HCEC 1CT (cell line): ENCODE measurements around the gene CHST3.
A peak's percentile ranks its signal among the peaks of the same experiment; 100 is the strongest.
"Not testable (repeated sequence)": the region's sequence is repeated elsewhere in the genome, so short reads cannot be mapped to it uniquely, and the experiment has no call there.

Experiments used
- DNase-seq: peaks from one replicate; pipeline ENCODE4 v3.0.0-alpha.2; 2017

Gene CHST3

DNA sequence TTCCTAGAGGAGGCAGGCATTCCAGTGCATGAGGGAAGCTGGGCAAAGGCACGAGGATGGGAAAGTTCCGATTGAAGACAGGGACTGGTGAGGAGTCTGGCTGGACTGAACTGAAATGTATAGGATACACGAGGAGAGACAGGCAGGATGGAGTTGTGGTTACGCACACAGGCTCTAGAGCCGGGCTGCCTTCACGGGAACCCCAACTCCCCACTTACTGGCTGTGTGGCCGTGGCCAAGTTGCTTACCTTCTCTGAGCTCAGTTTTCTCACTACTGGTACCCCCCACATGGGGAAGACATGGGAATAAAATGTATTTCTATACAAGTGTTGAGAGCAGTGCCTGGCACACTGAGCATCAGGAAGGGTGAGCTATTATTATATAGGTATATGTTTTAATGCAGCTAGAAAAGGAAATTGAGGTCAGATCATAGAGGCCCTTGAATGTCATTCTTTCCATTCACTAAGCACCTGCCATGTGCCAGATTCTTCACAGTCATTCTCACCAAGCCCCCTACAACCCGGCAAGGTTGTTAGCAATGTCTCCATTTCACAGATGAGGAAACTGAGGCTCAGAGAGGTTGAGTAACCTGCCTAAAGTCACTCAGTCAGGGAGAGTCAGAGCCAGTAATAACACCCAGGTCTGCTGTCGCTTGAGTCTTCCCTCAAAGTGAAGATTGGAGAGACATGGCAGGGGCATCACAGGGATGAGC lies 9.7 kb downstream of the CHST3 start:
- DNase-seq = no peak

DNA sequence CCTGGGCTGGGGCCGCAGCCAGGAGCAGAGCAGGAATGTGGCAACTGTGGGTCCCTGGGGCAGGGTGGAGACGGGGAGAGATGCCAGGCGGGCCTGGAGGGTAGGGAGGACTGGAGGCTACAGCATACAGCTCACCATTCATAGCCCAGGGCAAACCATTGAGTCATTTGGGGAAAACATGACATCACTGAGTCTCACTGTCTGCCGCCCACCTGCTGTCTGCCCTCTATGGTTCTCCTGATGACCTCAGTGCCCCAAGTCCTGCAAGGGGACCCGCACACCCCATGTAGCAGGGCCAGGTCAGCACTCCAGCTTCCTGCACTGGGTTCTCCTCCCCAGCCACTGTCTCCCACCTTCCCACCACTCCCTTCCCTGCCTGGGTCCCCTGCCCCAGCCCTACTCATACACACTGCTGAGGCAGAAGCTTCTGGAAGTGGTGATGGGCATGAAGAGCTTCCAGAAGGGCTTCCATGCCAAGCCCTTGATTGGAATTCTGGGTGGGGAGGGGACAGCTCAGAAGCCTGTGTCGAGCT lies 10.4 kb downstream of the CHST3 start:
- DNase-seq = peak; percentile 66

DNA sequence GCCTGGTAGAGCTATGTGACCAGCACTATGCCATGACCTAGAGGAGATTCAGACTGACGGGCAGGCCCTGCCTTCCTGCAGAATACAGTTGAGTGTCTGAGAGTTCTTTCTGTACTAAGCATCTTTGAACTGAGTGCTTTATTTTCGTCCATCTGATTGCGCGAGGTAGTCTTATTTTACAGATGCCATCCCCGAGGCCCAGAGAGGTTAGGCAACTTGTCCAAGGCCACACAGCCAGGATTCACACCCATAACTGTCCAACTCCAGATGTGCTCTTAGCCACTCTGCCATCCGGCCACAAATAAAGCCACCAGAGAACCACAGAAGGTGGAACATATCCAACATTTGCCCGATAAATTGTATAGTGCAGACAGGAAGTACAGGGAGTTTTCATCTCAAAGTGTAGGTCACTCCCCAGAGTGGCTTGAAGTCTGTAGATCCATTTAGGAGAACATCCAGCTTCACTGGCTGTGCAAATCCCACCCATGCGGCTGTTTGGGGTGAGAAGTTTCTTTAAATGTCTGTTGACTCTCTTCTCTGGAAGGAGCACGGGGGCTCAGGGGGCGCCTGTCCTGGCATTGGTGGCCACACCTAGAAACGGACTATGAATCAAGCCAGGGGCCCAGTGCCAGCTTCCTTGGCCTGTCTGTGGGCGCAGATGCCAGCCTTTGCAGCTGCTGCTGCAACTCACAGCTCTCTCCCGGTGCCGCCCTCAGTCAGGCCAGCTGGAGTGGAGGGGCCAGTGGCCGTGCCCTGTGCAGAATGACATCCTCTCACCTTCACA lies 11.1 kb downstream of the CHST3 start:
- DNase-seq = peak; percentile 14

DNA sequence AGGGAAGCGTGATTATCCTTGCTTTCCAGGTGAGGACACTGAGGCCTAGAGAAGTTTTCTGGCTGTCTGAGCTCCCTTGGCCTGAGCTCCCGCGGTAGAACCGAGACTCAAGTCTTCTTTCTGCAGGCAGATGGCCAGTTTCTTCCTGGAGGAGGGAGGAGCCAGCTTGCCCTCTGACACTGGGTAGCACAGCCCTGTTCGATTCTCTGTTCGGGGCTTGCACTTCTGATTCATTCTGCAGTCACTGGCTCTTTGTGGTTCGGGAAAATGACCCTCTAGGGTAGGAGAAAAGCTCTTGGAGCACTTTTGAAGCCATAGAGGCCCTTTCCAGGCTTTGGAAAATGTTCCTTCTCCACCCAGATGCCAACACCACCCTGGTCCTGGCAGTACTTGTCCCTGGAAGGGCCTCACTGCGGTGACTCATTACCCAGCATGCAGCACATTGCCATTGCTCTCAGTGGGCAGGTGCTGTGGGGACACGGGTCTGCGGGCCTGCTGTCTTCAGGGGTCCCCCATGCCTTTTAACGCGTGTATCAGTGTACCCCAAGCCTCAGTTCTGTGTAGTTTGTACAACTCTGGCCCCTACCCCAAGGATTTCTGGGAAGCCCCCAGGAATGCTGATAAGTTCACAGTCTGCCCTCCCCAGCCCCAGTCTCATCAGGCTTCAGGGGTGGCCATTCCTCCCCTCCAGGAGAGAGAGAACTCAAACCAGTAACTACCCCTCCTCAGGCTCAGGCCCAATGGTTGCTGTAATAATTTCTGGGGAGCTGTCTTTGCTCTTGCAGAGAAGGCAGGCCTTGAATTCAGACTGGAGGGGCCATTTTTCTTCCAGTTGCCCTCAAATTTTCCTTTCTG lies 11.9 kb downstream of the CHST3 start:
- peak; percentile 90 for DNase-seq

DNA sequence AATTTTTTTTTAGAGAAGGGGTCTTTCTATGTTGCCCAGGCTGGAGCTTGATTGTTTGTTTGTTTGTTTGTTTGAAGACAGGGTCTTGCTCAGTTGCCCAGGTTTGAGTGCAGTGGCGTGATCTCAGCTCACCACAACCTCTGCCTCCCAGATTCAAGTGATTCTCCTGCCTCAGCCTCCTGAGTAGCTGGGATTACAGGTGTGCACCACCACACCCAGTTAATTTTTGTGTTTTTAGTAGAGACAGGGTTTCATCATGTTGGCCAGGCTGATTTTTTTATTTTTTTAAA lies 13.4 kb downstream of the CHST3 start:
- not testable (repeated sequence) for DNase-seq

DNA sequence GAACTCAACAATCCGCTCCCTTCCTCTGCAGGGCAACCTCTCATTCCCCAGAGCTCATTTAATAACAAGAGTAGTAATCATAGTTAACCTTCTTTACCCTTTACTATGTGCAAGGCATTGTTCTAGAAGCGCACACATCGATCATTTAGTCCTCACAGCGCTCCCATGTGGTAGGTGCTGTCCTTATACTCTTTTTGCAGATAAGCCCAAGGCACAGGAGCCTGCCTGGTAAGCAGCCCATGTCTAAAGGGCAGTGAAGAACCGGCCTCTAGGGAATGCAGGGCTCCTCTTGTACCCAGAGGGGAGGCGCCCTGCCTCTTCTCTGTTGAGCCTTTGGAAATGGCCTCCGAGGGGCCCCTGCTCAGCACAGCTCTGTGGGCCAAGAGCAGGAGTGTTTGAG lies 14.3 kb downstream of the CHST3 start:
- no peak for DNase-seq

DNA sequence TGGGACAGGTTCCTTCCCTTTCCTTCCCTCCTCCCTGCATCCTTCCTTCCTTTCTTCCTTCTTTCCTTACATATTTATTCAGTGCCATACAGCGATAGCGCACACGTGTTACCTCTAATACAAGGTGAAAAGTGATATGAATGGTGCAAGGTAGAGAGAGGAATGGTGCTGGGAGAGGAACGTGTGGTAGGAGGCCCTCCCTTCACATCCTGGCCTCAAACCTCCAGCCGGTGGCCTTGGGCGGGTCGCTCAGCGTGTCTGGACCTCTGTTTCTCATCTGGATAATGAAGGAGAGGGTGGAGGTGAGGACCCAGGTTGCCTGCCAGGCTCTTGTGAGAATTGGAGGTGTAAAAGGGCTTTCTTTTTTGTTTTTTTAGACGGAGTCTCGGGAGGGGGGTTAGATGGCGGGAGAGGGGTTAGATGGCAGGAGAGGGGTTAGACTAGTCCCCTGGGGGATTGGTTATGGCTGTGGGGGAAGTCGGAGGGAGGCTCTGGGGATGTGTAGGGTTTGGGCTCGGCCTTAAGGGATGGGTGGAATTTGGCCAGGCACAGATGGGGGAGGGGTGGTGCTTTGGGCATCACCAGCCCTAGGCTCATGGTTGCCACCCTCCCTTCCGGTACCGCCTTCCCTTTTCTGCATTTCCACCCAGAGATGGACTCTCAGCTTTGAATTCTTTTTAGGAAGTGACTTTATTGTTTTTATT lies 14.9 kb downstream of the CHST3 start:
- DNase-seq = no peak

DNA sequence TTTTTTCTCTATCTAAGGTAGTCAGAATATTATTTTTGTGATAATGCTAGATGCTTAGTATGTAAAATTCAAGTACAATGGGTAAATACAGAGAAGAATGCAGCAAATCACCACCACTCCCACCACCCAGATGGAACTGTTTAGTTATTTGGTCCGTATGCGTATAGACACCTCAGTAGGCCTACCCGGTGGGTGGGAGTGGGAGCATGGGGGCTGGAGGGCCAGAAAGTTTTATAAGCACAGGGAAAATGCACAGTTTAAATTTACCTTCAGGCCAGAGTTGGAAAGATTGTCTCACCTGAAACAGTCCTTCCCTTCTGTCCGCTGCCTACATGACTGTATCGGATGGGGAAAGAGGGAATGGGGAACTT lies 15.5 kb downstream of the CHST3 start:
- DNase-seq = no peak

DNA sequence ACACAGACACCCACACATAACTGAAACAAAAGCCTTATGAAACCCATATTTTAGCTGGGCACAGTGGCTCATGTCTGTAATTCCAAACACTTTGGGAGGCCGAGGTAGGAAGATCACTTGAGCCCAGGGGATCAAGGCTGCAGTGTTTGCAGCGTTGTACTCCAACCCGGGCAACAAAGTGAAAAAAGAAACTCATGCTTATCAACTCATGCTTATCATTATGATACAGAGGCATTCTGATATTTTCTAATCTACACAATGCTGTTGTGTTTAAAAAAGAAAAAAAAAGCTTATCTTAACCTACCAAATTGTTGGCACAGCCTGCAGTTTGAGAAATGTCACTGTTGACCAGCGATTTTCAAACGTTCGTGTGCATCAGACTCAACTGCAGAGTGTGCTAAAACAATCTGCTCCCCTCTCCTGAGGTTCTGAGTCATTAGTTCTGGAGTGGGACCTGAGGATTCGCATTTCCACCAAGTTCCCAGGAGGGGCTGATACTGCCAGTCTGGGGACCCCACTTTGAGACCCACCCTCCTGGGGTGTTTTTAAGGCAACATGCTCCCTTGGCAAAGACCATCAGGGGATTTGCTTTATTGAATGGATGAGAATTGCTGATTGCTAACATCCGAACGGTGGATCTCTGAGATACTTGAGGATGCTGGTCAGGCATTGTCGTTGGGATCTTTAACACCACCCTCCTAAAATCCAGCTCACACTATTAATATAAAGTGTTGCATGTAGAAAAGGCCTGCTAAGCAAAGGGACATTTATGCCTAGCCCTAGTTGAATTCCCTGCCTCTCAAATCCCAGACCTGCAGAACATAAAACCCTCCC lies 16.2 kb downstream of the CHST3 start:
- DNase-seq = no peak

DNA sequence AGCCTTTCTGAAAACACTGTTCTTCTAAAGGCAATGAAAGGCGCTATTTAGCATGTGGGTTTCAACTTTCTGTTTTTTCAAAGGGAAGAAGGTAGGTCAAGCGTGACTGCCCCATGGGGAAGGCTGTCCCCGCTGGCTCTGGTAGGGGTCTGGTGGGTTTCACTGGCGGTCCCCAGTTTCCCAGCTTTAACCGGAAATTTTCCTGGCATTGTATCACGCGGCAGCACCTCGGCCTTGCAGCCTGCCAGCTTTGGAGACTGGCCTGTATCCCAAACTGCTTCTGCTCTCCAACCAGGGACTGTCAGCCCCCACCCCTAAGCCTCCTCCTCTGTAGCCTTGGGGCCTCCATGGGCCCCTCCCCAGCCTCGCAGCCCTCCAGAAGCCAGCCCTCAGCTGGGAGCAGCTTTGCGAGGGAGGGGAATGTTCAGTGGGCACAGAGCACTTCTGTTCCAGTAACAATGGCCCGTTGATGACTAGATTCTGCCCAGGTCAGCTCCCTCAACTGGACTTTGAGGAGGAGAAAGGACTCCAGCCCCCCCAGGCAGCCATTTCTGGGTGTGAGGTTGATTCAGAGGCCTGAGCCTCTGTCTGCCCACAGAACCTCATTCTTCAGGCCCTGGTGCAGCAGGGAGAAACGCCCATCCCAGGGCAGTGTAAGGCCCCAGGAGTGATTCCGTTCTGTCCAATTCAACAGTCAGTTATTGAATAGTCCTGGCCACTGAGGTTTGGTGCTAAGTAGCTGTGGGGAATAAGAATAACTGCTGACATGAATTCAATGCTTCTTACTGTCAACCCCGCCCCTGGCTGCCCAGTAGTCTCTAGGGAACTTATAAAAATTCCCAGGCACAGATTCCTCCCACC lies 17.1 kb downstream of the CHST3 start:
- DNase-seq = no peak

DNA sequence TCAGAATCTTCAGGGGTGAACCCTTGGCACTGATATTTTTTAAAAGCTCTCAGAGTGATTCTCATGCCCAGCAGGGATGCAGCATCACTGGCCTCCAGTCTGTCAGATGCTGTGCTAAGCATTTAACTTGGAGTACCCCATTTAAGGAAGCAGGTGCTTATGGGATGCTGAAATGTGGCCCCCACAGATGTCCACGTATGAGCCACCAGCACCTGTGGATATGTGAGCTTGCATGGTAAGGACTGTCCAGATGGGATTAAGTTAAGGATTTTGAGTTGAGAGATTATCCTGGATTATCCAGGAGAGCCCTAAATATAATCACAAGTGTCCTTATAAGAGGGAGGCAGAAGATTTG lies 17.7 kb downstream of the CHST3 start:
- DNase-seq = no peak

DNA sequence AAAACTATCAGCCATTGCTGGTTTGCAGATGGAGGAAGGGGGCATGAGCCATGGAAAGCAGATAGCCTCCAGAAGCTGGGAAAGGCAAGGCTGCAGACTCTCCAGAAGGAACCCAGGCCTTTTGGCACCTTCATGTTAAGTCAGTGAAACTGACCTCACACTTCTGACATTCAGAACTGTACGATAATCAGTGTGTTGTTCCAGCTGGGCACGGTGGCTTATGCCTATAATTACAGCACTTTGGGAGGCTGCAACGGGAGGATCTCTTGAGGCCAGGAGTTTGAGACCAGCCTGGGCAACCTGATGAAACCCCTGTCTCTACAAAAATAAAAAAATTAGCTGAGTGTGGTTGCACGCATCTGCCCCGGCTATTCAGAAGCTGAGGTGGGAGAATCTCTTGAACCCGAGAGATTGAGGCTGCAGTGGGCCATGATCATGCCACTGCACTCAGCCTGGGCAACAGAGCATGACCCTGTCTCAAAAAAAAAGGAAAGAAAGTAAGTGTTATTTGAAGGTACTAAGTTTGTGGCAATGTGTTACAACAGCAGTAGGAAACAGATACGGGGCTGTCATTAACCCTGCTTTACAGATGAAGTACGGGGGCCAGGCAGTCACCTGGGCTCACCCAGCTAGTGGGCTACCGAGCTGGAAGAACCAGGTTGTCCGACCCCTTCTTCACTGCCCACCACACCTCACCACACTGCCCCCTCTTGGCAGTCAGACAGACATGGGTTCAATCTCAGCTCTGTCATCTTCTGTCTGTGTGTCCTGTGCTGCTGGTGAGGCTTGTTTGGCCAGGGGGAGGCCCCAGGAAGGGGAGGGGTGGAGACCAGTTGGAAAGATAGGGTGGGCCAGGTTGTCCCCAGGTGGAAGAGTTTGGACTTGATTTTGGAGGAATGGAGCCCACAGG lies 18.3 kb downstream of the CHST3 start:
- DNase-seq = no peak

DNA sequence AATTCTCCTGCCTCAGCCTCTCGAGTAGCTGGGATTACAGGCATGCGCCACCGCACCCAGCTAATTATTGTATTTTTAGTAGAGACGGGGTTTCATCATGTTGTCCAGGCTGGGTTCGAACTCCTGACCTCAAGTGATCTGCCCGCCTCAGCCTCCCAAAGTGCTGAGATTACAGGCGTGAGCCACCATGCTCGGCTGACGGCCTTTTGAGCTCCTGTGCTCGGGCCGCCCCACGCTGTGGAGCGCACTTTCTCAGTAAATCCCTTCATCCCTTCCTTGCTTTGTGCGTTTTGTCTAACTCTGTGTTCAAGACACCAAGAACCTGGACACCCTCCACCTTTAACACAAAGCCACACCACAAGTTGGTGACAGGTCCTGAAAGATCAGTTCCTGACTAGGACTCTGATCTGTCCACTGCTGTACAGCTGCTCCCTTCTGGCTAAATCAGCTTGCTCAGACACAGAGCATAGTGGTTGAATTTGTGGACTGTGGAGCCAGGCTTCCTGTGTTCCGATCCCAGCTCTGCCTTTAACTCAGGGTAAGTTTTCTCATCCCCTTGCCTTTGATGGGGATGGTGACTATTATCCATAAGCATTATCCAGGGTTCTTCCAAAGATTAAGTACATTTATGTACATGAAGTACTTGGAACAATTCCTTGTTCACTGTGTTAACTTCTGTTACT lies 20.1 kb downstream of the CHST3 start:
- DNase-seq = no peak

DNA sequence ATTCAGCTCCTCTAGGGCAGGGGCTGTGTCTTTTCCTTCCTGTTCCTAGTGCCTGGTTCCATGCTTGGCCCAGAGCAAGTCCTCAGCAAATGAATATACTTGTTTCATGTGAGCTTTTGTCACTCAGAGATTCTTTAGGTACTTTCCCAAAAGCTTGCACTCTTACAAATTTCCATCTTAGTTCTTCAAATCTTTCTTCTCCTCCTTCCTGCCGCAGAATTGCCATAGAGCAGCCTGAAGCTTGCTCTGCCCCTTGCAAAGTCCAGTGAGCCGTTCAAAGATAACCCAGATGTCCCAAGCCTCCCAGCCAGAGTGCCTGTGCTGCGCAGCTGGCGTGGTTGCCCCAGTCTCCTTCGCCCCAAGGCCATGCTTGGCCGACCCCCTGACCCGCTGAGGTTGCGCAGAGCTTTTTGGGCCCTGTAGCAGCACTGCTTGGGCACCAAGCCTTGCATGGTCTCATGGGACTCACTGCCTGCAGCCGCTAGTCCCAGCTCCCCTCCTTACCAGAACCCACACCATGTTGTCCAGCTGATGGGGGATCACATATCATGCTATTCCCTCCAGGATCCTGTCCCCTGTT lies 20.7 kb downstream of the CHST3 start:
- no peak for DNase-seq

DNA sequence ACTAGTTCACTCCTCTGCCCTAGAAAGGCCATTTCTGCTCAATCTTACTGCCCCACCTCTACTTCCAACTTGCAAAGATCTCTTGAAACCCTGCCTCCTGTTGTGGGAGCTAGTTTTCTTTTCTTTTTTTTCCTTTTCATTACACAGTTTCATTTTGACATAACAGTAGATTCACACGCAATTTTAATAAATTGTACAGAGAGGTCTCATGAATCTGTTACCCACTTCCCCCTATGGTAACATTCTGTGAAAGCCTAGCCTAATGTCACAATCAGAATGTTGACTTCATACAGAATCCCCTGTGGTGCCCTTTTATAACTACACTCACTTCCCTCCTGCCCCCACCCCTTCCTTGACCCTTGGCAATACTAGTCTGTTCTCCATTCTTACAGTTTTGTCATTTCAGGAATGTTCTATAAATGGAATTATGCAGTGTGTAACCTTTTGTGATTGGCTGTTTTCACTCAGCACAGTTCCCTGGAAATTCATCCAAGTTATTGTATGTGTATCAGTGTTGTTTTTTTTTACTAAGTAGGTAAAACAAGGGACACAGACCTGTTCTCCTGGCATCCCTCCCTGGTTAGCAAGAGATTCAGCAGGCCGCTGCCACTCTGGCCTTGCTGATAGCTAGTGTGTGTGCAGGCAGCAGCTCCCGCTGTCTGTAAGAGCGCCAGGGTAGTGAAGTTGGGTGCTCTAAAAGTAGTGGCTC lies 21.5 kb downstream of the CHST3 start:
- peak; percentile 66 for DNase-seq

DNA sequence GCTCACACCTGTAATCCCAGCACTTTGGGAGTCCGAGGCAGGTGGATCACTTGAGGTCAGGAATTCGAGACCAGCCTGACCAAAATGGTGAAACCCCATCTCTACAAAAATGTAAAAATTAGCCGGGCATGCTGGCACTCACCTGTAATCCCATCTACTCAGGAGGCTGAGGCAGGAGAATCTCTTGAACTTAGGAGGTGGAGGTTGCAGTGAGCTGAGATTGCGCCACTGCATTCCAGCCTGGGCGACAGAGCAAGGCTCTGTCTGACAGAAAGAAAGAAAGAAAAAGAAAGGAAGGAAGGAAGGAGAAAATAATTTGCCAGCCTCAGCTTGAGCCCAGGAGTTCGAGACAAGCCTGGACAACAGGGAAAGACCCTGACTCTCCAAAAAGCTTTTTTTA lies 24.7 kb downstream of the CHST3 start:
- DNase-seq = not testable (repeated sequence)

DNA sequence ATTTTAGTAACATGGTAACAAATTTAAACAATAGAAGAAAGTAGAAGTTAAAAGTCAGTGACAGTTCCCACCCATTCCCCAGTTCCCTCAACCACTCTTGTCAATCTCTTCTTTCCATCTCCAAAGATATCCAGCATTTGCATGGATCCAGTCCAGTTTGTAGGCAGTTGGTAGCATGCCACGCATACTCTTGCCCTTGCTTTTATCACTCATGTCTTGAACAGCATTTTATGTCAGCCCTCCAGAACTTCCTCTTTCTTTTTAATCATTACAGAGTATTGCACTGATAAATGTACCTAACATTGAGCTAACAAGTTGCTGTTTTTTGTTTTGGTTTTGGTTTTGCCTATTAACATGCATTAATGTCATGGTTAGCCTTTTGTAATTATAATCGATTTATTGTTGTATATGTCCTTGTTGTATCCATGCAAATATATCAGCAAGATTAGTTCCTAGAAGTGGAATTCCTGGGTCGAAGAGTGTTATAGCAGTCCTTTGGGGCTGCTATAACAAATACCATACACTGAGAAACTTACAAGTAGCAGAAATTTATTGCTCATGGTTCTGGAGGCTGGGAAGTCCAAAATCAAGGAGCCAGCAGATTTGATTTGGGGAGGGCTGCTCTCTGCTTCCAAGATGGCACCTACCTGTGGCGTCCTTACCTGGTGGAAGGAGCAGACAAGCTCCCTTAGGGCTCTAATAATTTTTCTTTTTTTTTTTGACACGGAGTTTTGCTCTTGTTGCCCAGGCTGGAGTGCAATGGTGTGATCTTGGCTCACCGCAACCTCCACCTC lies 25.7 kb downstream of the CHST3 start:
- DNase-seq = no peak
